Peyer's patch (tissue), 4 donors: ENCODE data around the gene SHISA9.

Source experiments
- CTCF ChIP-seq, 6 experiments: fragments of 450-650 bp in 4 of 6; fragments of 200-600 bp in 2 of 6; sonication (generic) in 1 of 6; IDR thresholded peaks; one replicate each; pipeline ENCODE4 v1.5.1; 2017 to 2019; ENCODE audit warnings: antibody characterized with exemption in 6 of 6, mild to moderate bottlenecking in 3 of 6, moderate library complexity in 1 of 6
- POLR2A ChIP-seq, 2 donors: fragments of 450-650 bp; IDR thresholded peaks; one replicate each; pipeline ENCODE4 v1.5.1; 2017; ENCODE audit warnings: antibody characterized with exemption in 2 of 2, mild to moderate bottlenecking in 2 of 2, moderate library complexity in 2 of 2

- TF ChIP-seq CTCF (IDR thresholded peaks at IDR 0.05) (no peak), POLR2A (IDR thresholded peaks at IDR 0.05) (no peak)
Observed at GRCh38 chr16:13052431-13052830, 151.0 kb downstream of the SHISA9 start.
